IPS DF 19.7 (cell line): Measurements from ENCODE around the gene USB1.

ENCODE experiments used
- DNase-seq: peaks from one replicate; pipeline ENCODE4 v3.0.0-alpha.2; 2013; ENCODE audit warnings: low read depth, low spot score

Gene USB1

GRCh38 chr16:58034128-58034685 is 33.0 kb downstream of the USB1 start:
- no peak for DNase-seq

GRCh38 chr16:58034774-58035173 is 33.6 kb downstream of the USB1 start:
- no peak for DNase-seq

- DNase-seq, result no peak
These were observed 34.4 kb downstream of the USB1 start for GRCh38 chr16:58035356-58036170.

- no peak for DNase-seq
These were observed 35.7 kb downstream of the USB1 start for GRCh38 chr16:58036943-58037342.

- DNase-seq, result no peak
These were observed 36.3 kb downstream of the USB1 start for GRCh38 chr16:58037365-58038057.

- DNase-seq, result no peak
These were observed 37.0 kb downstream of the USB1 start for GRCh38 chr16:58038219-58038641.

- DNase-seq, result no peak
These were observed 38.8 kb downstream of the USB1 start for GRCh38 chr16:58039829-58040495.

GRCh38 chr16:58040496-58040846 is 39.3 kb downstream of the USB1 start:
- DNase-seq, result no peak

GRCh38 chr16:58040945-58041627 is 39.9 kb downstream of the USB1 start:
- DNase-seq, result no peak

GRCh38 chr16:58041628-58041955 is 40.4 kb downstream of the USB1 start:
- DNase-seq, result no peak

GRCh38 chr16:58042001-58042885 is 41.0 kb downstream of the USB1 start:
- DNase-seq, result no peak

GRCh38 chr16:58042886-58043515 is 41.8 kb downstream of the USB1 start:
- no peak for DNase-seq

- no peak for DNase-seq
These were observed 42.5 kb downstream of the USB1 start for GRCh38 chr16:58043571-58044155.

GRCh38 chr16:58044266-58045019 is 43.2 kb downstream of the USB1 start:
- DNase-seq, result no peak

GRCh38 chr16:58045096-58045495 is 43.9 kb downstream of the USB1 start:
- no peak for DNase-seq

- DNase-seq, result no peak
These were observed 45.1 kb downstream of the USB1 start for GRCh38 chr16:58046054-58046881.

GRCh38 chr16:58046936-58047335 is 45.7 kb downstream of the USB1 start:
- DNase-seq, result no peak
